PC-9 (cell line): ENCODE measurements around the gene ALDH3B2. TPM values are rescaled to one million over a fixed set of nuclear protein-coding genes. Genes with fewer than 3 reads are reported as not detected.

Source experiments
- BruUV-seq: library from RNA; stranded (reverse); fragments of 400-500 nt; replicated peaks from 2 replicates; lab custom pipeline; 2021; lab: Mats Ljungman, UMichigan
- CTCF ChIA-PET: fragments of 300-600 bp; sonication (Branson Sonifier 250); formaldehyde crosslinking; loops from one replicate; lab custom pipeline; 2022; ENCODE audit warnings: antibody characterized with exemption; lab: Charles Lee
- POLR2A ChIA-PET: fragments of 300-600 bp; sonication (Branson Sonifier 250); formaldehyde crosslinking; loops from one replicate; lab custom pipeline; 2022; ENCODE audit warnings: antibody characterized with exemption; ENCODE audit not compliant: unreplicated experiment; lab: Charles Lee
- DNase-seq, 2 experiments: peaks; one replicate each; pipeline versions ENCODE4 v3.0.0 to v3.0.0-alpha.2; 2015 to 2022; ENCODE audit warnings: mixed read lengths in 1 of 2
- H2AFZ ChIP-seq: fragments of 200-600 bp; sonication (generic); 2 replicates; pipeline ENCODE4 v1.8.1; 2017; ENCODE audit warnings: antibody characterized with exemption
- H3F3A ChIP-seq: fragments of 200-600 bp; sonication (generic); 2 replicates; pipeline ENCODE4 v1.8.1; 2017; ENCODE audit warnings: antibody characterized with exemption, mild to moderate bottlenecking, low read depth; ENCODE audit not compliant: insufficient read depth
- H3K27ac ChIP-seq: fragments of 200-600 bp; sonication (generic); 2 replicates; pipeline ENCODE4 v1.6.1; 2016; ENCODE audit warnings: mixed run types
- H3K27me3 ChIP-seq: fragments of 200-600 bp; sonication (generic); 2 replicates; pipeline ENCODE4 v1.6.1; 2016; ENCODE audit warnings: low read depth, mixed run types; ENCODE audit not compliant: insufficient read depth
- H3K36me3 ChIP-seq: fragments of 200-600 bp; sonication (generic); 2 replicates; pipeline ENCODE4 v1.6.1; 2016; ENCODE audit warnings: low read depth, mixed run types
- H3K4me1 ChIP-seq: fragments of 200-600 bp; sonication (generic); replicated peaks from 2 replicates; pipeline ENCODE4 v1.6.1; 2016; ENCODE audit warnings: mixed run types; ENCODE audit not compliant: insufficient read depth
- H3K4me2 ChIP-seq: fragments of 200-600 bp; sonication (generic); 2 replicates; pipeline ENCODE4 v1.6.1; 2017; ENCODE audit warnings: mixed run types
- H3K4me3 ChIP-seq: fragments of 200-600 bp; sonication (generic); 2 replicates; pipeline ENCODE4 v1.6.1; 2016; ENCODE audit warnings: mixed run types
- H3K79me2 ChIP-seq: fragments of 200-600 bp; sonication (generic); 2 replicates; pipeline ENCODE4 v1.6.1; 2017; ENCODE audit warnings: low read depth, mixed run types
- H3K9me2 ChIP-seq: fragments of 200-600 bp; sonication (generic); 2 replicates; pipeline ENCODE4 v1.8.1; 2017; ENCODE audit warnings: mild to moderate bottlenecking; ENCODE audit not compliant: insufficient read depth
- H3K9me3 ChIP-seq: fragments of 200-600 bp; sonication (generic); 2 replicates; pipeline ENCODE4 v1.8.1; 2016; ENCODE audit warnings: low read depth; ENCODE audit not compliant: insufficient read depth
- H4K20me1 ChIP-seq: fragments of 200-600 bp; sonication (generic); 2 replicates; pipeline ENCODE4 v1.8.1; 2017; ENCODE audit not compliant: insufficient read depth
- CTCF ChIP-seq: fragments of 200-600 bp; sonication (generic); conservative IDR thresholded peaks from 2 replicates; pipeline ENCODE4 v1.6.1; 2017; ENCODE audit warnings: mixed run types, antibody characterized with exemption, mild to moderate bottlenecking, moderate library complexity
- EZH2 ChIP-seq: fragments of 200-600 bp; sonication (generic); IDR thresholded peaks from 2 replicates; pipeline ENCODE4 v1.8.0; 2017; ENCODE audit warnings: antibody characterized with exemption, low read depth
- intact Hi-C: fragments of 100-400 bp; cut with micrococcal nuclease; formaldehyde crosslinking; loops from one replicate; pipeline ENCODE4 v1.10.0; 2022; ENCODE audit not compliant: unreplicated experiment
- total RNA-seq: library from RNA; stranded (reverse); gene quantifications from 2 replicates; pipeline ENCODE4 v1.2.3, GENCODE V29; 2021

ALDH3B2 gene
- total RNA-seq, 1 experiment from 2014 or later, result 9.8 TPM

GRCh38 chr11:67628710-67629385, 45.6 kb downstream of the ALDH3B2 start:
- intact Hi-C loops, result no loop called here
- TSS peak; percentile 29 for BruUV-seq
- ChIA-PET POLR2A (interaction anchor here (0.6 to 0.7 kb wide), 2 partner anchors 23 to 177 kb away, joined by 3 to 6 read pairs; no protein-coding TSS in a partner anchor), CTCF (interaction anchor here (0.5 to 1.7 kb wide), 8 partner anchors 47 to 735 kb away, joined by 3 to 6 read pairs (median 3); partner anchors contain the start of gene TBC1D10C)
- no peaks in the 10 kb centered on the region for H3K27me3 ChIP-seq
- no peaks in the 10 kb centered on the region for H4K20me1 ChIP-seq
- no peaks in the 10 kb centered on the region for H3K9me2 ChIP-seq
- H3K36me3 ChIP-seq, result no peaks in the 10 kb centered on the region
- no peak for TF ChIP-seq EZH2
- no peak for TF ChIP-seq CTCF
- no peaks in the 10 kb centered on the region for H3K79me2 ChIP-seq
- no peaks in the 10 kb centered on the region for H3K9me3 ChIP-seq
- H2AFZ ChIP-seq, result peak overlapping the region; percentile 83
- peaks cover 8% of the 10 kb centered on the region for H3K4me1 ChIP-seq
- no peak for DNase-seq
- no peak overlapping the region for H3K27ac ChIP-seq
- peak overlapping the region; percentile 92 for H3K4me2 ChIP-seq
- H3F3A ChIP-seq, result peaks cover 3% of the 10 kb centered on the region; the same call in 1 of the 2 replicates
- peak overlapping the region; percentile 73 for H3K4me3 ChIP-seq

- Histone ChIP-seq H4K20me1 (no peaks in the 10 kb centered on the region), H3K4me3 (no peak overlapping the region), H2AFZ (no peak overlapping the region), H3K9me2 (no peaks in the 10 kb centered on the region), H3K79me2 (no peaks in the 10 kb centered on the region), H3K4me1 (peaks cover 8% of the 10 kb centered on the region), H3K4me2 (no peak overlapping the region), H3K27me3 (no peaks in the 10 kb centered on the region), H3K27ac (no peak overlapping the region), H3K9me3 (no peaks in the 10 kb centered on the region), H3K36me3 (no peaks in the 10 kb centered on the region), H3F3A (peaks cover 3% of the 10 kb centered on the region; the same call in 1 of the 2 replicates)
- POLR2A ChIA-PET, result no interaction called here
- CTCF ChIA-PET, result interaction anchor here (1.0 to 1.1 kb wide), 3 partner anchors 46 to 86 kb away, joined by 3 read pairs; no protein-coding TSS in a partner anchor
- no peak for DNase-seq
- intact Hi-C loops, result no loop called here
- TF ChIP-seq EZH2, result no peak
- no peak for TF ChIP-seq CTCF
- no TSS peak for BruUV-seq
Measured at GRCh38 chr11:67627812-67628624, 46.4 kb downstream of the ALDH3B2 start.

GRCh38 chr11:67627441-67627811, 47.0 kb downstream of the ALDH3B2 start:
- TF ChIP-seq CTCF (no peak), EZH2 (no peak)
- no peaks in the 10 kb centered on the region for H4K20me1 ChIP-seq
- H3K79me2 ChIP-seq, result no peaks in the 10 kb centered on the region
- peaks cover 8% of the 10 kb centered on the region for H3K4me1 ChIP-seq
- H3K36me3 ChIP-seq, result no peaks in the 10 kb centered on the region
- POLR2A ChIA-PET, result no interaction called here
- no peak overlapping the region for H2AFZ ChIP-seq
- H3K9me3 ChIP-seq, result no peaks in the 10 kb centered on the region
- peaks cover 3% of the 10 kb centered on the region; the same call in 1 of the 2 replicates for H3F3A ChIP-seq
- BruUV-seq, result no TSS peak
- CTCF ChIA-PET, result no interaction called here
- H3K27ac ChIP-seq, result no peak overlapping the region
- no peaks in the 10 kb centered on the region for H3K27me3 ChIP-seq
- no peak overlapping the region for H3K4me3 ChIP-seq
- no peak overlapping the region for H3K4me2 ChIP-seq
- H3K9me2 ChIP-seq, result no peaks in the 10 kb centered on the region
- DNase-seq, result no peak
- intact Hi-C loops, result no loop called here
